A204.1 (cell line): ENCODE measurements around the gene NRL.

Experiments
- FAIRE-seq: peaks from 2 replicates; lab custom pipeline; 2012; peaks lifted over from hg19 to GRCh38; lab: Jason Lieb, UNC

The NRL gene

GRCh38 chr14:24080888-24081738, 33.6 kb downstream of the NRL start:
- FAIRE-seq = no peak

GRCh38 chr14:24080142-24080530, 34.6 kb downstream of the NRL start:
- no peak for FAIRE-seq

- FAIRE-seq = no peak
These were observed 35.1 kb downstream of the NRL start for GRCh38 chr14:24079491-24080141.

- no peak for FAIRE-seq
These were observed 36.6 kb downstream of the NRL start for GRCh38 chr14:24078146-24078545.

- FAIRE-seq = no peak
These were observed 37.7 kb downstream of the NRL start for GRCh38 chr14:24077086-24077485.

DNA sequence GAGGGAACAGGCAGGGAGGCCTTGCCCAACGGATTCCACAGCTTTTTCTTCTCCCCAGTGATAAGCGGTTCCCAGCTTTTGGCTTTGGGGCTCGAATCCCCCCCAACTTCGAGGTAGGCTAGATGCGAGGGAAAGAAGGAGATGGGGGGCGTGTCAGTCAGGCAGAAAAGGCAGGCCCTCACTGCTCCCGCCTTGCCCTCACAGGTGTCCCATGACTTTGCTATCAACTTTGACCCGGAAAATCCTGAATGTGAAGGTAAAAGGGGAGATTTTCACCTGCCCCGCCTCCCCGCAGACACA, 38.5 kb downstream of the NRL start:
- no peak for FAIRE-seq

DNA sequence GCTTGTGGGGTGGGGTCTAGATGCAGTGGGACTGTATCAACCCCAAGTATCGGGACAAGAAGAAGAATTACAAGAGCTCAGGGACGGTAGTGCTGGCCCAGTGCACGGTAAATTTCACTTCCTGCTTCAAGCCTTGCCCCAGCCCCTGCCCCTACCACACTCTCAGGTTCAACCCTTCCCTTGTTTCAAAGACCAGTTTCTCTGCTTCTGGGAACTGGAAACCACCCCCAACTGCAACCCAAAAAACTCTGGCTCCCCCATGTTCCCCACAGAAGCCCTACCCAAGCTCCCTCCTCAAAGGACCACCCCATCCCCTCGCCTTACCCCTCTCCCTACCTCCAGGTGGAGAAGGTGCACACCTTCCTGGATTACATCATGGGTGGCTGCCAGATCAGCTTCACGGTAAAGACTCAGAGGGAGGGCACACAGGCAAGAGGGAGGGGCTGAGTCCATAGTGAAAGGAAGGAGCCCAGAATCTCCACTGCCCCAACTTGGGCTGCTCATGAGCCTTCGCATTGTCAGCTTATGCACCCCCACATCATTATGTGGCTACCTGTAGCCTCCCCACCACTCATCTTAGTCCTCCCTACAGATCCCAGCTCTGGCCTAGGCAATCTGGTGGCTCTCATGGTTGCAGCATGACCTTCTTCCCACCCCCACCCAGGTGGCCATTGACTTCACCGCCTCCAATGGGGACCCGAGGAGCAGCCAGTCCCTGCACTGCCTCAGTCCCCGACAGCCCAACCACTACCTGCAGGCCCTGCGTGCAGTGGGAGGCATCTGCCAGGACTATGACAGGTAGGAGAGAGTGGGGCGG, 39.1 kb downstream of the NRL start:
- no peak for FAIRE-seq

DNA sequence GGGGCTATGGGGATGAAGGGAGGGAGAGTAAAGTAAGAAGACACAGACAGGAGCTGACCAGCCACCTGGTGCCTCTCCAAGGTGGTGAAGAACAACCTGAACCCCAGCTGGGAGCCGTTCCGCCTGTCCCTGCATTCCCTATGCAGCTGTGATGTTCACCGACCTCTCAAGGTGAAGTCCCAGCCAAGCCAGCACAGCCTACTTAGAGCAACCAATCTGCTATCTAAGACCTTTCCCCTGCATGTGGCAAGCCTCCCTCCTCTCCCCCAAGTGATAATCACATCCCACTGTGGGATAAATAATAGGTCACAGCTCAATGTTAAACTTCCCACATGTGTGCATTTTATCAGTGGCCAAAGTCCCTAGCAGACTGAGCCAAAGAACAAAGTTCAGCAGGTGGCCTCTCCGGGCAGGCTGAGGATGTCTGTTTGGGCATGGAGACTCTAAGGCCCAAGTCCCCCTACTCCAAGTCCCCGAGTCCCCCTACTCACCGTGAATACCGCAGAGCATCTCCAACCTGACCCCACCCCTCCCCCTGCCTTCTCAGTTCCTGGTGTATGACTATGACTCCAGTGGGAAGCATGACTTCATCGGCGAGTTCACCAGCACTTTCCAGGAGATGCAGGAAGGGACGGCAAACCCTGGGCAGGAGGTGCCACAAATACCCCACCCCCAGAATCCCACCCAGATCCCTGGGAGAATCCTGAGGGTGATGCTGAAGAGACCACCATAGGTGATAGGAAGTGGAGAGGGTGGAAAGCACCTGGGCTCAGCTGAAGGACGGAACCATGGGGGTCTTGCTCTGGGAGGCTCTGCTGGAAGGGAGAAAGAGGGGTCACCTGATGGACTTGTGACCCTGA, 39.9 kb downstream of the NRL start:
- no peak for FAIRE-seq

DNA sequence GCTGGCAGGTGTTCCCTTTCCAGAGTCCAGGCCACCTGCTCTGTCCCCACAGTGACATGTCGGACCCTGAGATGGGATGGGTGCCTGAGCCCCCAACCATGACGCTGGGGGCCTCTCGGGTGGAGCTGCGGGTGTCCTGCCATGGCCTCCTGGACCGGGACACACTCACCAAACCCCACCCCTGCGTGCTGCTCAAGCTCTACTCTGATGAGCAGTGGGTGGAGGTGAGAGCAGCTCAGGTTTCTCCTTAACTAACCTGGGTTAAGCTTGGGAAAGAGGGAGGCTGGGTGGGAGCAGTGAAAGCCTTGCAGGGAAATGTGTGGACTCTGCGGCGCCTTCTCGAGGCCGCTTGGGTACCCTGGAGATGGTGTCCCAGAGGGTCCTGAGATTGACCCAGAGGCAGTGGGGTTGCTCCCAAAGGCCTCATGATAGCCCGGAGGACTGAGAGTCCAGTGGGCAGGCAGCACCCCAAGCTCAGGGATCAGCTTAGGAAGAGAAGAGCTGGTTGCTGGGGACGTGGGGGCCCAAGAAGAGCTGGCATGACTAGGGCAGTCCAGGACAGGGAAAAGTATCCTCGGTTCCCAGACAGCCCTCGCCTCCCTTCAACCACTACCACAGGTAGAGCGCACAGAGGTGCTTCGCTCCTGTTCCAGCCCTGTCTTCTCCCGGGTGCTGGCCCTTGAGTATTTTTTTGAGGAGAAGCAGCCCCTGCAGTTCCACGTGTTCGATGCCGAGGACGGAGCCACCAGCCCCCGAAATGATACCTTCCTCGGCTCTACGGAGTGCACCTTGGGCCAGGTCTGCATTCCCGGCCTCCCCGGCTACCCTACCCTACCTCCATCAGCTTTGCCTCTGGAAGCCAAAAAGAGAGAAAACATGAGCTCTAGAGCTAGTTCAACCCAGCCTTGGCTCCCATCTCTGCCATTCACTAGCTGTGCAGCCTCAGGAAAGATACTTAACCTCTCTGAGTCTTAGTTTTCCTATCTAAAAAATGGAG, 41.6 kb downstream of the NRL start:
- no peak for FAIRE-seq

DNA sequence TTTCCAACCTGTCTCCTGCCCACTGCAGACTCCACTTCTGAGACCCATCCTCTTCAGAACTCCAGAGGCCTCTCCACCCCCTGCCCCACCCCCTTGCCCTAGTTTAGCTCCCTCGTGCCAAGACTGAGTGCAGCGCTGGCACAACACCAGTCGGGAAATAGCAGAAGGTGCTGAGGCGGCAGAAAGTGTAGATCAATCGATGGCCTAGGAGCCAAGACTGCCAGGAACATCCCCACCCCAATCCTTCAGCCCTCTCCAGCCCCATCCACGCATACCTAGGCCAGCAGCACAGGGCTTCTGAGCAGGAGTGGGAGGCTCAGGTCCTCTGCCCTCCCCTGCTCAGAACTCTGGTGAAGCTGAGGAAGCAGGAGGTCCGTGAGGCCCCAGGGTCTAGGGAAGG, 42.3 kb downstream of the NRL start:
- no peak for FAIRE-seq

DNA sequence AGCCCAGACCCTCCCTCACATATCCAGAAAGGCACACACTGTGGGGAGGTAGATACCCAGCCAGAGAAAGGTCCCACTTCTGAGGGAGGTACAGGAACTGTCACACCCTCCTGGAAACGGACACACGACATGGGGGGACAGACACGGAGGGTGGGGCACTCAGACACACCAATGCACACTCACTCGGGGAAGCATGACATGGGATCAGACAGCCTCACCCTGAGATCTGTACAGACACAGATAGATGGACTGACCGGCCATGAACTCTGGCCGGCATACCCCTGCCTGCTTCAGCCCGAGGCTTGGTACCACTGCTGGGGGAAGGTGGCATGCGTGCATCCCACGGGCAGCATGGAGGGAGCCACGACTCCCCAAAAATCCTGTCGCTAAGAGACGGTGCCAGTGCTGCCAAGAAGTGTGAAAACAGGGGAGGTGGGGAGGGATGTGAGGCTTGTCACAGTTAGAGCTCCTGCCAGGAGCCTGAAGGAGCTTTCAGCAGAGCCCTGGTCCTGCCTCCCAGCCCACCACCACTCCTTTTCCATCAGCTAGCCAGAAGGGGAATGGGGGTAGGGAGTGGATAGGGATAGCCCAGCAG, 42.8 kb downstream of the NRL start:
- FAIRE-seq = no peak

- no peak for FAIRE-seq
These were observed 43.5 kb downstream of the NRL start, which contains the start of gene CPNE6 for GRCh38 chr14:24071144-24071697. CPNE6 (plus strand) TSS chr14:24071562; CDS start chr14:24072937, 1,375 bp downstream.

- no peak for FAIRE-seq
These were observed 44.2 kb downstream of the NRL start for GRCh38 chr14:24070285-24071143.

GRCh38 chr14:24069411-24069735, 45.4 kb downstream of the NRL start:
- FAIRE-seq = no peak

DNA sequence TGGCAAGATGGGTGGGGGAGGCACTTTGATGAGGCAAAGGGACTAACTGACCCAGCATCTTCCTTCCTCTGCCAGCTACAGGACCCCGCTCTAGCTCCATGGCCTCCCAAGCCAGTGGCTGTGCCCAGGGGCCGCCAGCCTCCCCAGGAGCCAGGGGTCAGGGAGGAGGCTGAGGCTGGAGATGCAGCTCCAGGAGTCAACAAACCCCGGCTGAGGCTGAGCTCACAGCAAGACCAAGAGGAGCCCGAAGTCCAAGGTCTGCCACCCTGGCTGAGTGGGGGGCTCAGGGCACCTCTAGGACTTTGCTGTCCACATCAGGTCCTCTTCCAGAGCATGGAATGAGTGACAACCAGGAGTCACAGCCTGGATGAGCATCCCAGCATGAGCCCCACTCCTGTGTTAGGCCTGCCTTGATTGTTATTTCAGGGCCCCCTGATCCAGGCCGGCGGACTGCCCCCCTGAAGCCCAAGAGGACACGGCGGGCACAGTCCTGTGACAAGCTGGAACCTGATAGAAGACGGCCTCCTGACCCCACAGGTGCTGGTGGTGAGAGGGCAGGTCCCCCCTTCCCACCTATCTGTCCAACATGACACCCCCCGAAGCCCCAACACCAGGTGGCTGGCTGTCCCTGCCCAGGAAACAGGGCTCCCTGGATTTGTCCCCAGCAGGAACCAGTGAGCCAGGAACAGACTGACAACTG, 45.9 kb downstream of the NRL start:
- FAIRE-seq = no peak

- FAIRE-seq = no peak
These were observed 47.3 kb downstream of the NRL start for GRCh38 chr14:24067133-24068082.

DNA sequence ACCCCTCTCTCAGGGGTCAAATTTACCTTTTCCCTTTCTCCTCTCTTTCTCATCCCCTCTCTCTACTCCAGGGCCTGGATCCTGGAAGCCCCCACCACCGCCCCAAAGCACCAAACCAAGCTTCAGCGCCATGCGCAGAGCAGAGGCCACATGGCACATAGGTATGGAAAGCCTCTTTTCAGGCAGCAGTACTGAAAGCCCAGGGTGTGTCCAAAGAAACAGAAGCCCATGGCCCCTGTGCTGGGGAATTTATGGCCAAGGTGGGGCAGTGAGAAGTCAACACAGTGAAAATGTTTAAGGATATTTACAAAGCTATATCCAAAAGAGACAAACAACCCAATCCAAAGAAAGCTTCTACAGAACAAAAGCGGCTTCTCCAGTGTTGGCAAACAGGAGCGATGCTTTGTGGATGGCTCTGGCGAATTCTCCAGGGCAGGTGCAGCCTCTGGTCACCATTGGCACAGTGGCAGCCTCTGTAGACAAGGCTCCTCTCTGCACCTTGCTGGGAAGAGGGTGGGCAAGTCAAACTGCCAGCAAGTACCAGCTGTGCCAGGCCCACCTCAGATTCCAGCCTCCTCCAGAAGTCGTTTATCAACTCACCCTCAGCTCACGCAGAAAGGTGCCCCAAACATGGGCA, 48.1 kb downstream of the NRL start:
- FAIRE-seq = no peak
